Esophagus (tissue), 2 donors: ENCODE data around the gene CCNT1. TPM values are rescaled to one million over a fixed set of nuclear protein-coding genes. Genes with fewer than 3 reads are reported as not detected.
"Not testable (repeated sequence)": the region's sequence is repeated elsewhere in the genome, so short reads cannot be mapped to it uniquely, and the experiment has no call there.

Source experiments
- H3K27ac ChIP-seq, 2 donors: one replicate each; pipeline ENCODE4 v1.5.1; 2013; ENCODE audit warnings: low read depth in 2 of 2, mild to moderate bottlenecking in 2 of 2, inconsistent platforms in 1 of 2, low read length in 1 of 2, moderate library complexity in 1 of 2
- H3K27me3 ChIP-seq, 2 donors: one replicate each; pipeline ENCODE4 v1.6.1; 2013; ENCODE audit warnings: low read length in 2 of 2, control low read depth in 1 of 2, mild to moderate bottlenecking in 1 of 2; ENCODE audit not compliant: insufficient read depth in 2 of 2, control insufficient read depth in 1 of 2
- H3K36me3 ChIP-seq, 2 donors: one replicate each; pipeline ENCODE4 v1.6.1; 2013; ENCODE audit warnings: low read length in 1 of 2; ENCODE audit not compliant: control insufficient read depth in 2 of 2, insufficient read depth in 2 of 2
- H3K4me1 ChIP-seq, 2 donors: one replicate each; pipeline ENCODE4 v1.6.1; 2013; ENCODE audit warnings: low read length in 1 of 2; ENCODE audit not compliant: control insufficient read depth in 2 of 2, insufficient read depth in 2 of 2
- H3K4me3 ChIP-seq, 2 donors: one replicate each; pipeline ENCODE4 v1.5.1; 2013; ENCODE audit warnings: low read length in 2 of 2, mild to moderate bottlenecking in 2 of 2, low read depth in 1 of 2, moderate library complexity in 1 of 2
- H3K9me3 ChIP-seq, 2 donors: one replicate each; pipeline ENCODE4 v1.6.1; 2013; ENCODE audit warnings: mild to moderate bottlenecking in 2 of 2, low read depth in 1 of 2, low read length in 1 of 2, moderate library complexity in 1 of 2; ENCODE audit not compliant: control insufficient read depth in 2 of 2, insufficient read depth in 1 of 2
- WGBS, 2 donors: extraction: QIAGEN DNeasy Blood & Tissue Kit; methylation state at CpG; one replicate each; pipeline ENCODE4 v1.1.7; 2013; 5-methylcytosine and 5-hydroxymethylcytosine counted together
- polyA plus RNA-seq, 2 donors: library from polyadenylated mRNA; stranded (reverse); fragments of 200-250 nt; gene quantifications; one replicate each; pipeline ENCODE4 v1.2.3, GENCODE V29; 2013
- donor health status: healthy with polysubstance abuse.
- donor health status: Bipolar disorder and iron deficiency.

The CCNT1 gene
- polyA plus RNA-seq, 2 donors = 3.2 to 3.6 TPM

GRCh38 chr12:48736456-48736855 lies 19.9 kb upstream of the CCNT1 start:
- Histone ChIP-seq H3K9me3 (no peaks in the 10 kb centered on the region), H3K4me3 (no peak overlapping the region), H3K4me1 (no peaks in the 10 kb centered on the region), H3K27me3 (no peaks in the 10 kb centered on the region), H3K27ac (no peak overlapping the region), H3K36me3 (no peaks in the 10 kb centered on the region)
- 38 to 52% methylated on average over 1 of the region's 1 CpG for WGBS, 2 donors

GRCh38 chr12:48728807-48729206 lies 12.3 kb upstream of the CCNT1 start:
- Histone ChIP-seq H3K36me3 (no peaks in the 10 kb centered on the region), H3K4me3 (no peak overlapping the region), H3K27me3 (no peaks in the 10 kb centered on the region), H3K27ac (no peak overlapping the region), H3K4me1 (no peaks in the 10 kb centered on the region), H3K9me3 (no peaks in the 10 kb centered on the region)
- WGBS, 2 donors = 70 to 78% methylated on average over 5 of the region's 5 CpGs

GRCh38 chr12:48720737-48721136 lies 4.2 kb upstream of the CCNT1 start:
- not testable (repeated sequence) for H3K9me3 ChIP-seq, H3K4me3 ChIP-seq, H3K36me3 ChIP-seq, H3K27me3 ChIP-seq, H3K27ac ChIP-seq, H3K4me1 ChIP-seq
- 93 to 96% methylated on average over 1 of the region's 1 CpG for WGBS, 2 donors

GRCh38 chr12:48720171-48720570 lies 3.7 kb upstream of the CCNT1 start:
- 66 to 72% methylated on average over 2 of the region's 2 CpGs for WGBS, 2 donors
- not testable (repeated sequence) for H3K4me1 ChIP-seq, H3K9me3 ChIP-seq, H3K36me3 ChIP-seq, H3K4me3 ChIP-seq, H3K27ac ChIP-seq, H3K27me3 ChIP-seq

- not testable (repeated sequence) for H3K9me3 ChIP-seq, H3K36me3 ChIP-seq, H3K4me3 ChIP-seq, H3K27me3 ChIP-seq, H3K4me1 ChIP-seq, H3K27ac ChIP-seq
- WGBS, 2 donors = 82 to 84% methylated on average over 4 of the region's 4 CpGs
These were observed 2.5 kb upstream of the CCNT1 start for GRCh38 chr12:48719002-48719401.

- no peaks in the 10 kb centered on the region for H3K27me3 ChIP-seq
- H3K9me3 ChIP-seq = no peaks in the 10 kb centered on the region
- no peaks in the 10 kb centered on the region for H3K36me3 ChIP-seq
- peak overlapping the region; percentile 74 to 95 for H3K4me3 ChIP-seq
- WGBS, 2 donors = 8 to 10% methylated on average over 21 of the region's 21 CpGs
- peak overlapping the region; percentile 82 to 98 for H3K27ac ChIP-seq
- H3K4me1 ChIP-seq = peaks cover 0 to 4% of the 10 kb centered on the region in 2 donors
These were observed 767 bp upstream of the CCNT1 start for GRCh38 chr12:48717252-48717695.

GRCh38 chr12:48716168-48716492 lies 377 bp downstream of the CCNT1 start:
- Histone ChIP-seq H3K27ac (peak overlapping the region; percentile 90 to 98), H3K4me1 (peaks cover 0 to 4% of the 10 kb centered on the region in 2 donors), H3K9me3 (no peaks in the 10 kb centered on the region), H3K27me3 (no peaks in the 10 kb centered on the region), H3K4me3 (peak overlapping the region; percentile 74 to 95), H3K36me3 (no peaks in the 10 kb centered on the region)
- WGBS, 2 donors = 0% methylated on average over 17 of the region's 17 CpGs

GRCh38 chr12:48712209-48712608 lies 4.3 kb downstream of the CCNT1 start:
- H3K36me3 ChIP-seq = peaks cover 2 to 3% of the 10 kb centered on the region in 2 donors
- H3K27ac ChIP-seq = no peak overlapping the region
- 88 to 89% methylated on average over 10 of the region's 10 CpGs for WGBS, 2 donors

GRCh38 chr12:48698822-48699221 lies 17.7 kb downstream of the CCNT1 start:
- not testable (repeated sequence) for H3K36me3 ChIP-seq, H3K9me3 ChIP-seq, H3K4me1 ChIP-seq, H3K27me3 ChIP-seq, H3K27ac ChIP-seq, H3K4me3 ChIP-seq
- 97 to 98% methylated on average over 7 of the region's 7 CpGs for WGBS, 2 donors

More at GRCh38 chr12:48712209-48712608, 4.3 kb downstream of the CCNT1 start:
- H3K27me3 ChIP-seq = no peaks in the 10 kb centered on the region
- H3K4me1 ChIP-seq = peaks cover 0 to 4% of the 10 kb centered on the region in 2 donors
- H3K4me3 ChIP-seq = no peak overlapping the region
- H3K9me3 ChIP-seq = no peaks in the 10 kb centered on the region

GRCh38 chr12:48696626-48697025 lies 19.9 kb downstream of the CCNT1 start:
- H3K4me1 ChIP-seq = no peaks in the 10 kb centered on the region

More at GRCh38 chr12:48696626-48697025, 19.9 kb downstream of the CCNT1 start:
- H3K27me3 ChIP-seq = no peaks in the 10 kb centered on the region
- no peak overlapping the region for H3K27ac ChIP-seq
- no peak overlapping the region for H3K4me3 ChIP-seq
- no peaks in the 10 kb centered on the region for H3K9me3 ChIP-seq
- H3K36me3 ChIP-seq = peaks cover 14 to 15% of the 10 kb centered on the region in 2 donors
- WGBS, 2 donors = 94 to 96% methylated on average over 5 of the region's 5 CpGs
